ENCODE data around the gene GNAI1. TPM values are rescaled to one million over a fixed set of nuclear protein-coding genes. Genes with fewer than 3 reads are reported as not detected.

The GNAI1 gene
- total RNA-seq, 1 donor from 2014 or later: 132 TPM

DNA sequence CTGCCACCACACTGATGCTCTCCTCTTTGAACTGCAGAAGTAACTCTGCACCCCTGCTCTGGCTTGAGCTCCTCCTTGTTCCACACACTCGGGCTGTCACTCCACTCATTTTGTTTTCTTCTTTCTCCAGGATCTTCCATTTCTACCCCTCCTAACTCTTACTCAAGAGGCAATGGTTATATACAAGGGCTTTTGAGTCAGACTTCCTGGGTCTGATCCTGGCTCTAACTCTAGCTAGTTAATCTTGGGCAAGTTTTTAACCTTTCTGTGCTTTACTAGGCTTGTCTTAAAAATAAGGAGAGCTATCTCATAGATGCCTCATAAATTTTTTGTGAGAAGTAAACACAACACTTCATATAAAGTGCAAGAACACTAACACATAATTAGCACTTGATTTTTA, 45.3 kb upstream of the GNAI1 start:
- TF ChIP-seq, protein P1, sequence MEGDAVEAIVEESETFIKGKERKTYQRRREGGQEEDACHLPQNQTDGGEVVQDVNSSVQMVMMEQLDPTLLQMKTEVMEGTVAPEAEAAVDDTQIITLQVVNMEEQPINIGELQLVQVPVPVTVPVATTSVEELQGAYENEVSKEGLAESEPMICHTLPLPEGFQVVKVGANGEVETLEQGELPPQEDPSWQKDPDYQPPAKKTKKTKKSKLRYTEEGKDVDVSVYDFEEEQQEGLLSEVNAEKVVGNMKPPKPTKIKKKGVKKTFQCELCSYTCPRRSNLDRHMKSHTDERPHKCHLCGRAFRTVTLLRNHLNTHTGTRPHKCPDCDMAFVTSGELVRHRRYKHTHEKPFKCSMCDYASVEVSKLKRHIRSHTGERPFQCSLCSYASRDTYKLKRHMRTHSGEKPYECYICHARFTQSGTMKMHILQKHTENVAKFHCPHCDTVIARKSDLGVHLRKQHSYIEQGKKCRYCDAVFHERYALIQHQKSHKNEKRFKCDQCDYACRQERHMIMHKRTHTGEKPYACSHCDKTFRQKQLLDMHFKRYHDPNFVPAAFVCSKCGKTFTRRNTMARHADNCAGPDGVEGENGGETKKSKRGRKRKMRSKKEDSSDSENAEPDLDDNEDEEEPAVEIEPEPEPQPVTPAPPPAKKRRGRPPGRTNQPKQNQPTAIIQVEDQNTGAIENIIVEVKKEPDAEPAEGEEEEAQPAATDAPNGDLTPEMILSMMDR (IDR thresholded peaks at IDR 0.05; ENCODE audit: unreplicated experiment): no peak
- Mint-ChIP-seq H3K36me3 (ENCODE audit: low read depth, unreplicated experiment) (no peaks in the 10 kb centered on the region), H3K4me3 (ENCODE audit: unreplicated experiment) (no peak overlapping the region), H3K27me3 (ENCODE audit: unreplicated experiment) (no peaks in the 10 kb centered on the region), H3K4me1 (ENCODE audit: unreplicated experiment) (peaks cover 2% of the 10 kb centered on the region), H3K27ac (ENCODE audit: unreplicated experiment) (no peak overlapping the region), H3K9me3 (ENCODE audit: unreplicated experiment) (no peaks in the 10 kb centered on the region)
- DNase-seq (ENCODE audit: low spot score): no peak

DNA sequence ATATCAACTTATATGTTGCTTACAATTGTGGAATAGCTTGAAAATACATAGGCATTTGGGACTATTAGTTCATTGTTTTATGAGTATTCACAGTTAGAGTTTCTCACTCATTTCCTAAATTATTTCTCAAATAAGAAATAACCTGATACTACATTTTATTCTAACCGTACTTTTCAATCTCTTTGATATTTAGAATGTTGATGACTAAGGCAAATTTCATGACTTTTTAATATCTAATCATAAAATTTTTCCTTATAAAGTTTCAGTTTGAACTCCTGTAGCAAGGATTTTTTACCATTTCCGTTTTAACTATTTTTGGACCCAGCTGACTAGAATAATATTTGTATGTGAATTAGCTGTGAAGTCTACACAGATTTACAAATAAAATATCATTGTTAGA, 41.3 kb upstream of the GNAI1 start:
- TF ChIP-seq, protein P1 (IDR thresholded peaks at IDR 0.05; ENCODE audit: unreplicated experiment): no peak
- Mint-ChIP-seq H3K36me3 (ENCODE audit: low read depth, unreplicated experiment) (no peaks in the 10 kb centered on the region), H3K4me1 (ENCODE audit: unreplicated experiment) (no peaks in the 10 kb centered on the region), H3K27ac (ENCODE audit: unreplicated experiment) (no peak overlapping the region), H3K9me3 (ENCODE audit: unreplicated experiment) (no peaks in the 10 kb centered on the region), H3K4me3 (ENCODE audit: unreplicated experiment) (no peak overlapping the region), H3K27me3 (ENCODE audit: unreplicated experiment) (no peaks in the 10 kb centered on the region)
- no peak for DNase-seq (ENCODE audit: low spot score)

DNA sequence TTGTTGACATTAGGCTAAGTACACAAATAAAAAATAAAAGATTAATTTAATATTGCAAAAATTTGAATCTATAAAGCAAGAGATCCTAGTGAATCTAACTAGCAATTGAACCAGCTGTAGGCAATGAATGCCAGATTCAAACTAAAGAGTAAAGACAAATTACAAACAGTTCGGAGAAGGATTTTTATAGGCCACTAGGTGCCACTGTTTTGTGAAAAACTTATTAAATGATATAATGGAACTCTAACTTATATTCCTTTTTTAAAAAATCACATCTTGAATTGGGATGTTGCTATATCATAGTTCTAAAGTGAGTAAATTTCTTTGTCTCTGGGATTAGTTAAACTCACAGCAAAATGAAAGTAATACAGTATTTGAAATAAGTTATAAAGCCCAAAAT, 39.1 kb upstream of the GNAI1 start:
- no peak for DNase-seq (ENCODE audit: low spot score)
- TF ChIP-seq, protein P1 (IDR thresholded peaks at IDR 0.05; ENCODE audit: unreplicated experiment): peak; percentile 46
- Mint-ChIP-seq H3K4me1 (ENCODE audit: unreplicated experiment) (peaks cover 5% of the 10 kb centered on the region), H3K27ac (ENCODE audit: unreplicated experiment) (no peak overlapping the region), H3K9me3 (ENCODE audit: unreplicated experiment) (no peaks in the 10 kb centered on the region), H3K36me3 (ENCODE audit: low read depth, unreplicated experiment) (no peaks in the 10 kb centered on the region), H3K27me3 (ENCODE audit: unreplicated experiment) (no peaks in the 10 kb centered on the region), H3K4me3 (ENCODE audit: unreplicated experiment) (no peak overlapping the region)

DNA sequence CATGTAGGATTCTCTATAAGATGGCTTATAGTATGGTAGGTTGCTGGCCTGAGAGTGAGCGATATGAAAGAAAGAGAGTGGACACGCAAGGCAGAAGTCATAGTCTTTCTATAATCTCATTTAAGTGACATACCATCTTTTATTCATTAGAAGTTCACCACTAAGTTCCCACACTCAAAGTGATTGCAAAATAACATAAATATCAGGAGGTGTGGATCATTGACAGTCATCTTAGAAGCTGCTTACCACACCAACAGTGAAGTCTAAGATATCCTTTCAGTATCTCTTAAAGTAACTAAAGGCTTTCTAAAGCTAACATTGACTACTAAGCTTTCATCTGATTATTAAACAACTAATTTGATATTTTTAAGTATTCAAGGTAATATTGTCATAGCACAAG, 36.9 kb upstream of the GNAI1 start:
- Mint-ChIP-seq H3K9me3 (ENCODE audit: unreplicated experiment) (no peaks in the 10 kb centered on the region), H3K4me1 (ENCODE audit: unreplicated experiment) (peaks cover 5% of the 10 kb centered on the region), H3K4me3 (ENCODE audit: unreplicated experiment) (no peak overlapping the region), H3K27me3 (ENCODE audit: unreplicated experiment) (peaks cover 2% of the 10 kb centered on the region), H3K36me3 (ENCODE audit: low read depth, unreplicated experiment) (no peaks in the 10 kb centered on the region), H3K27ac (ENCODE audit: unreplicated experiment) (no peak overlapping the region)
- DNase-seq (ENCODE audit: low spot score): no peak
- TF ChIP-seq, protein P1 (IDR thresholded peaks at IDR 0.05; ENCODE audit: unreplicated experiment): no peak

DNA sequence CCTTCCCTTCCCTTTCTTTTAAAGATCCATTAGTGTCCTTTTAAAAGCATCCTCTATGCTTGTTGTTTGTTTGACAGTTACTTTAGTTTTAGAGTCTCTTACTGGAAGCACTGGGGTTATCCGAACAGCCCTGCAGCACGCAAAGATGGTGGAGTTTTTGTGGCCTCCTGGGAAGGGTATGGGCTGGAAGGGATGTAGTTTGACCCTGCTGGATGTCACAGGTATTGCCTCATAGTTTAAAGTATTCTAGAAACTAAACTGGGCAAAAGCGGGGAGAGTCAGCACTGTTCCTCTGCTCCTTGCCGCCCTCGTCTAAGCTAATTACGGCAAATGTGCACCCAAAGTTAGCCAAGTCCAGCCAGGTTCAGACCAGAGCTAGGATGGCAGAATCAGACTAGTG, 35.8 kb upstream of the GNAI1 start:
- Mint-ChIP-seq H3K36me3 (ENCODE audit: low read depth, unreplicated experiment) (no peaks in the 10 kb centered on the region), H3K4me1 (ENCODE audit: unreplicated experiment) (peaks cover 5% of the 10 kb centered on the region), H3K27me3 (ENCODE audit: unreplicated experiment) (peaks cover 2% of the 10 kb centered on the region), H3K9me3 (ENCODE audit: unreplicated experiment) (no peaks in the 10 kb centered on the region), H3K4me3 (ENCODE audit: unreplicated experiment) (no peak overlapping the region), H3K27ac (ENCODE audit: unreplicated experiment) (no peak overlapping the region)
- peak; percentile 5 for DNase-seq (ENCODE audit: low spot score)
- TF ChIP-seq, protein P1 (IDR thresholded peaks at IDR 0.05; ENCODE audit: unreplicated experiment): peak; percentile 70
